Loucy (cell line): Measurements from ENCODE around the gene EIPR1.

Experiments
- H2AFZ ChIP-seq: fragments of 200-600 bp; sonication (generic); 2 replicates; pipeline ENCODE4 v1.6.0; 2016; ENCODE audit warnings: antibody characterized with exemption, mild to moderate bottlenecking, low read length, moderate library complexity
- H3F3A ChIP-seq: fragments of 200-600 bp; 2 replicates; pipeline ENCODE4 v1.6.0; 2016; ENCODE audit warnings: antibody characterized with exemption, low read depth, mild to moderate bottlenecking
- H3K27me3 ChIP-seq: fragments of 200-600 bp; sonication (generic); 2 replicates; pipeline ENCODE4 v1.6.1; 2014; ENCODE audit warnings: low read length, mild to moderate bottlenecking; ENCODE audit not compliant: insufficient read depth, poor library complexity, severe bottlenecking
- H3K36me3 ChIP-seq: fragments of 200-600 bp; sonication (generic); 2 replicates; pipeline ENCODE4 v1.6.1; 2016; ENCODE audit warnings: low read length; ENCODE audit not compliant: insufficient read depth
- H3K4me1 ChIP-seq: fragments of 200-600 bp; sonication (generic); 2 replicates; pipeline ENCODE4 v1.5.1; 2014; ENCODE audit warnings: low read length, mild to moderate bottlenecking; ENCODE audit not compliant: insufficient read depth, poor library complexity, severe bottlenecking
- H3K4me2 ChIP-seq: fragments of 200-600 bp; sonication (generic); 2 replicates; pipeline ENCODE4 v1.6.0; 2014; ENCODE audit warnings: antibody characterized with exemption, low read length, low read depth, mild to moderate bottlenecking; ENCODE audit not compliant: poor library complexity, severe bottlenecking
- H3K4me3 ChIP-seq: fragments of 200-600 bp; sonication (generic); 2 replicates; pipeline ENCODE4 v1.5.1; 2014; ENCODE audit warnings: low read length, mild to moderate bottlenecking, mixed read lengths; ENCODE audit not compliant: poor library complexity, severe bottlenecking
- H3K79me2 ChIP-seq: fragments of 200-600 bp; sonication (generic); 2 replicates; pipeline ENCODE4 v1.6.1; 2014; ENCODE audit warnings: low read length; ENCODE audit not compliant: insufficient read depth
- H3K9ac ChIP-seq: fragments of 200-600 bp; sonication (generic); 2 replicates; pipeline ENCODE4 v1.6.0; 2014; ENCODE audit warnings: mild to moderate bottlenecking, low read depth, low read length, moderate library complexity; ENCODE audit not compliant: poor library complexity, severe bottlenecking
- H3K9me2 ChIP-seq: fragments of 200-600 bp; sonication (generic); replicated peaks from 2 replicates; pipeline ENCODE4 v1.6.1; 2016; ENCODE audit warnings: low read depth, low read length, mixed read lengths
- H3K9me3 ChIP-seq: fragments of 200-600 bp; sonication (generic); 2 replicates; pipeline ENCODE4 v1.6.1; 2014; ENCODE audit warnings: mild to moderate bottlenecking, antibody characterized with exemption, low read length, low read depth; ENCODE audit not compliant: insufficient read depth
- H4K20me1 ChIP-seq: fragments of 200-600 bp; sonication (generic); 2 replicates; pipeline ENCODE4 v1.6.0; 2014; ENCODE audit warnings: antibody characterized with exemption, low read length, mild to moderate bottlenecking; ENCODE audit not compliant: insufficient read depth, poor library complexity, severe bottlenecking
- EZH2phosphoT487 ChIP-seq: fragments of 200-600 bp; IDR thresholded peaks from 2 replicates; pipeline ENCODE4 v1.6.1; 2018; ENCODE audit warnings: antibody characterized with exemption, mild to moderate bottlenecking, moderate library complexity, borderline replicate concordance
- TF ChIP-seq, protein P1 (sequence below): fragments of 200-600 bp; sonication (generic); conservative IDR thresholded peaks from 2 replicates; pipeline ENCODE4 v1.5.1; 2014; ENCODE audit warnings: mild to moderate bottlenecking, antibody characterized with exemption, low read length

EIPR1 gene

GRCh38 chr2:3184167-3184566, 193.5 kb downstream of the EIPR1 start:
- no peaks in the 10 kb centered on the region for H3K27me3 ChIP-seq
- no peaks in the 10 kb centered on the region for H3K4me1 ChIP-seq
- no peak overlapping the region for H3K4me2 ChIP-seq
- peaks cover 10% of the 10 kb centered on the region; the same call in 1 of the 2 replicates for H3K36me3 ChIP-seq
- no peak overlapping the region for H3K9ac ChIP-seq
- TF ChIP-seq, protein P1, sequence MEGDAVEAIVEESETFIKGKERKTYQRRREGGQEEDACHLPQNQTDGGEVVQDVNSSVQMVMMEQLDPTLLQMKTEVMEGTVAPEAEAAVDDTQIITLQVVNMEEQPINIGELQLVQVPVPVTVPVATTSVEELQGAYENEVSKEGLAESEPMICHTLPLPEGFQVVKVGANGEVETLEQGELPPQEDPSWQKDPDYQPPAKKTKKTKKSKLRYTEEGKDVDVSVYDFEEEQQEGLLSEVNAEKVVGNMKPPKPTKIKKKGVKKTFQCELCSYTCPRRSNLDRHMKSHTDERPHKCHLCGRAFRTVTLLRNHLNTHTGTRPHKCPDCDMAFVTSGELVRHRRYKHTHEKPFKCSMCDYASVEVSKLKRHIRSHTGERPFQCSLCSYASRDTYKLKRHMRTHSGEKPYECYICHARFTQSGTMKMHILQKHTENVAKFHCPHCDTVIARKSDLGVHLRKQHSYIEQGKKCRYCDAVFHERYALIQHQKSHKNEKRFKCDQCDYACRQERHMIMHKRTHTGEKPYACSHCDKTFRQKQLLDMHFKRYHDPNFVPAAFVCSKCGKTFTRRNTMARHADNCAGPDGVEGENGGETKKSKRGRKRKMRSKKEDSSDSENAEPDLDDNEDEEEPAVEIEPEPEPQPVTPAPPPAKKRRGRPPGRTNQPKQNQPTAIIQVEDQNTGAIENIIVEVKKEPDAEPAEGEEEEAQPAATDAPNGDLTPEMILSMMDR, result no peak
- no peak for TF ChIP-seq EZH2phosphoT487
- no peaks in the 10 kb centered on the region for H3K9me2 ChIP-seq
- no peak overlapping the region for H2AFZ ChIP-seq
- H4K20me1 ChIP-seq, result no peaks in the 10 kb centered on the region
- H3K4me3 ChIP-seq, result no peak overlapping the region
- H3K9me3 ChIP-seq, result no peaks in the 10 kb centered on the region
- no peaks in the 10 kb centered on the region for H3F3A ChIP-seq
- no peaks in the 10 kb centered on the region for H3K79me2 ChIP-seq

DNA sequence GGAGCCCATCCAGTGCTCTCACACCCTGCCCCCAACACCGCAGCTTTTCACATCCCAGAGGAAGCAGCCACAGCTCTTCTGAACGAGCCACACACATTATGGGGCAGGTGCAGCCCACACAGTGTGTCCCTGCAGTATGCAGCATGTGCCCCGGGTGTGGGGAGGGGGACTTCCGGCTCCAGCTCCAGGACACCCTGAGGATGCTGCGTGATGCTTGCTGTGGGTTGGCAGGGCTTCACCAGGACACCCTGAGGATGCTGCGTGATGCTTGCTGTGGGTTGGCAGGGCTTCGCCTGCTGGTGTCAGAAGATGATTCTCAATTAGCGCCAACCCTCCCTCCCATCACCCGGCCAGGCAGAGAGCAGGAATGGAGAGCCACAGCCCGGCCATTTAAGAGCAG, 193.9 kb downstream of the EIPR1 start:
- Histone ChIP-seq H3K79me2 (no peaks in the 10 kb centered on the region), H3K27me3 (no peaks in the 10 kb centered on the region), H2AFZ (no peak overlapping the region), H3F3A (no peaks in the 10 kb centered on the region), H3K4me1 (no peaks in the 10 kb centered on the region), H3K4me2 (no peak overlapping the region), H4K20me1 (no peaks in the 10 kb centered on the region), H3K9me2 (no peaks in the 10 kb centered on the region), H3K9ac (no peak overlapping the region), H3K36me3 (peaks cover 6% of the 10 kb centered on the region; the same call in 1 of the 2 replicates), H3K4me3 (no peak overlapping the region), H3K9me3 (no peaks in the 10 kb centered on the region)
- TF ChIP-seq EZH2phosphoT487, result no peak
- TF ChIP-seq, protein P1, result no peak

DNA sequence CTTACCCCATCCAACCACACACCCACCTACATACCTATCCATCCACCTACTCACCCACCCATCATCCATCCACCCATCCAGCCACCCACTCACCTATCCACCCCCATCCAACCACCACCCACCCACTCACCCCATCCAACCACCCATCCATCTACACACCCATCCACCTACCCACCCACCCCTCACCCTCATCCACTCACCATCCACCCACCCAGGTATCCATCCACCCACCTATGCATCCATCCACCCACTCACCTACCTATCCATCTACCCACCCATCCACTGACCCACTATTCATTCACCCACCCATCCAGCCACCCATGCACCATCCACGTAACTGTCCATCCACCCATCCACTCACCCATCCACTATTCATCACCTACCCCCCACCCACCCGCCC, 194.8 kb downstream of the EIPR1 start:
- no peak overlapping the region for H3K4me3 ChIP-seq
- H2AFZ ChIP-seq, result no peak overlapping the region
- no peaks in the 10 kb centered on the region for H3K4me1 ChIP-seq
- no peak overlapping the region for H3K9ac ChIP-seq
- TF ChIP-seq EZH2phosphoT487, result no peak
- TF ChIP-seq, protein P1, result no peak
- no peaks in the 10 kb centered on the region for H3K9me3 ChIP-seq
- no peaks in the 10 kb centered on the region for H3F3A ChIP-seq
- no peaks in the 10 kb centered on the region for H3K27me3 ChIP-seq
- H3K4me2 ChIP-seq, result no peak overlapping the region
- no peaks in the 10 kb centered on the region for H3K36me3 ChIP-seq
- no peaks in the 10 kb centered on the region for H3K79me2 ChIP-seq
- no peaks in the 10 kb centered on the region for H4K20me1 ChIP-seq
- H3K9me2 ChIP-seq, result no peaks in the 10 kb centered on the region
